ENCODE data around the gene CD200R1L. TPM values are rescaled to one million over a fixed set of nuclear protein-coding genes. Genes with fewer than 3 reads are reported as not detected.
"Not testable (repeated sequence)": the region's sequence is repeated elsewhere in the genome, so short reads cannot be mapped to it uniquely, and the experiment has no call there.

The CD200R1L gene
- total RNA-seq, 2 experiments from 2014 or later = not detected

GRCh38 chr3:112858410-112859069 lies 11.9 kb upstream of the CD200R1L start:
- intact Hi-C loops (cut with micrococcal nuclease) = loop anchor here (1.0 to 5.0 kb wide), 2 partner anchors 115 to 121 kb away; no protein-coding TSS in a partner anchor
- DNase-seq = peak; percentile 32
- peak overlapping the region; percentile 43 for H3K4me3 Mint-ChIP-seq

DNA sequence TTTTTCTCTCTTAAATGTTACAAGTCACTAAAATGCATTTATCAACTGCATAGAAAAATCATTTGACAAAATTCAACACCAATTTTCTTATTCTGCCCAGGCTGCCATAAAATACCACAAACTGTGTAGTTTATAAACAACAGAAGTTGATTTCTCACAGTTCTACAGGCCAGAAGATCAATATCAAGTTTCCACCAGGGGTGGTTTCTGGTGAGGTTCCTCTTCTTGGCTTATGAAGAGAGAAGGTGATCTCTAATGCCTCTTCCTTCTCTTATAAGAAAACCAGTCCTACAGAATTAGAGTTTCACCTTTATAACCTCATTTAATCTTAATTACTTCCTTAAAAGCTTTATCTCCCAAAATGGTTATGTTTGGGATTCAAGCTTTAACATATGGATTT lies 10.9 kb upstream of the CD200R1L start:
- Mint-ChIP-seq H3K27ac (peak overlapping the region; percentile 54), H3K4me1 (ENCODE audit: low read depth) (peaks cover 28% of the 10 kb centered on the region), H3K4me3 (no peak overlapping the region), H3K27me3 (no peaks in the 10 kb centered on the region), H3K36me3 (peaks cover under 1% of the 10 kb centered on the region), H3K9me3 (peaks cover 14% of the 10 kb centered on the region)
- CTCF ChIA-PET = no interaction called here
- intact Hi-C loops (cut with micrococcal nuclease) = loop anchor here (5.0 kb wide), 1 partner anchor 120 kb away; no protein-coding TSS in a partner anchor
- POLR2A ChIA-PET = no interaction called here
- DNase-seq = no peak

More at GRCh38 chr3:112858410-112859069, 11.9 kb upstream of the CD200R1L start:
- no peaks in the 10 kb centered on the region for H3K27me3 Mint-ChIP-seq
- peaks cover 28% of the 10 kb centered on the region for H3K4me1 Mint-ChIP-seq (ENCODE audit: low read depth)
- CTCF ChIA-PET = interaction anchor here (1.0 kb wide), 2 partner anchors 121 to 132 kb away, joined by 4 read pairs; partner anchors contain the start of gene GTPBP8
- H3K9me3 Mint-ChIP-seq = peaks cover 9% of the 10 kb centered on the region
- H3K36me3 Mint-ChIP-seq = no peaks in the 10 kb centered on the region
- POLR2A ChIA-PET = no interaction called here
- H3K27ac Mint-ChIP-seq = peak overlapping the region; percentile 54

GRCh38 chr3:112856537-112856936 lies 9.9 kb upstream of the CD200R1L start:
- no peaks in the 10 kb centered on the region for H3K27me3 Mint-ChIP-seq

DNA sequence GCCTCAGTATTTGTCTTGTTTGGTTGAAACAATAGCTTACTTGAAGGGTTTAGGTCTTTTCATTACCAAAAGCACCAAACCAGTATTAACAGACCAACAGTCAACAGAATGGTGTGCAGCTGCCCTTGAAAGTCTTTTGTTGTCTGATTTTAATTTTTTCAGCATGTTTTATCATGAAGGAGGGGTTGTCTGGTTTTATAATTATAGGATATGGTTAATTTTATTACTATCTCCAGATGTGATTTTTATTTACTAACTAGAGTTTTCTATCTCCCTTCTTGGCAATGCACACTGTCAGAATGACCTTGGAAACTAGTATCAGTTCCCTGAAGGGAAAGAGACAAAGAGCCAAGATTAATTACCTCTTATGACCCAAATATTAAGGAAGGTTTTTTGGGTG lies 9.2 kb upstream of the CD200R1L start:
- Mint-ChIP-seq H3K27ac (no peak overlapping the region), H3K4me1 (ENCODE audit: low read depth) (peaks cover 28% of the 10 kb centered on the region), H3K9me3 (peaks cover 29% of the 10 kb centered on the region), H3K36me3 (peaks cover 10% of the 10 kb centered on the region), H3K4me3 (no peak overlapping the region), H3K27me3 (no peaks in the 10 kb centered on the region)
- DNase-seq = no peak
- ChIA-PET CTCF (no interaction called here), POLR2A (no interaction called here)
- intact Hi-C loops (cut with micrococcal nuclease) = loop anchor here (5.0 kb wide), 1 partner anchor 119 kb away; no protein-coding TSS in a partner anchor

More at GRCh38 chr3:112856537-112856936, 9.9 kb upstream of the CD200R1L start:
- H3K4me3 Mint-ChIP-seq = no peak overlapping the region
- POLR2A ChIA-PET = no interaction called here
- DNase-seq = no peak
- peaks cover 8% of the 10 kb centered on the region for H3K36me3 Mint-ChIP-seq
- intact Hi-C loops (cut with micrococcal nuclease) = loop anchor here (5.0 kb wide), 1 partner anchor 119 kb away; no protein-coding TSS in a partner anchor
- H3K9me3 Mint-ChIP-seq = peaks cover 24% of the 10 kb centered on the region
- CTCF ChIA-PET = no interaction called here
- no peak overlapping the region for H3K27ac Mint-ChIP-seq
- peaks cover 28% of the 10 kb centered on the region for H3K4me1 Mint-ChIP-seq (ENCODE audit: low read depth)

- H3K4me3 Mint-ChIP-seq, H3K27me3 Mint-ChIP-seq, DNase-seq, POLR2A ChIA-PET, H3K27ac Mint-ChIP-seq: not testable (repeated sequence)
- CTCF ChIA-PET = interaction anchor here (1.0 kb wide), 1 partner anchor 121 kb away, joined by 4 read pairs; no protein-coding TSS in a partner anchor
- intact Hi-C loops (cut with micrococcal nuclease) = loop anchor here (5.0 kb wide), 1 partner anchor 118 kb away; no protein-coding TSS in a partner anchor
- peaks cover 37% of the 10 kb centered on the region for H3K9me3 Mint-ChIP-seq
- H3K36me3 Mint-ChIP-seq = peaks cover 15% of the 10 kb centered on the region
- H3K4me1 Mint-ChIP-seq (ENCODE audit: low read depth) = peaks cover 28% of the 10 kb centered on the region
Observed at GRCh38 chr3:112855074-112855473, 8.4 kb upstream of the CD200R1L start.

- Mint-ChIP-seq H3K4me1 (ENCODE audit: low read depth) (peaks cover 30% of the 10 kb centered on the region), H3K36me3 (peaks cover 20% of the 10 kb centered on the region), H3K9me3 (peaks cover 33% of the 10 kb centered on the region), H3K4me3 (no peak overlapping the region), H3K27ac (peak overlapping the region; percentile 40), H3K27me3 (no peaks in the 10 kb centered on the region)
- ChIA-PET CTCF (interaction anchor here (0.9 to 1.0 kb wide), 2 partner anchors 114 to 206 kb away, joined by 3 read pairs; no protein-coding TSS in a partner anchor), POLR2A (no interaction called here)
- no peak for DNase-seq
- intact Hi-C loops (cut with micrococcal nuclease) = no loop called here
Observed at GRCh38 chr3:112848196-112848595, 1.5 kb upstream of the CD200R1L start.

DNA sequence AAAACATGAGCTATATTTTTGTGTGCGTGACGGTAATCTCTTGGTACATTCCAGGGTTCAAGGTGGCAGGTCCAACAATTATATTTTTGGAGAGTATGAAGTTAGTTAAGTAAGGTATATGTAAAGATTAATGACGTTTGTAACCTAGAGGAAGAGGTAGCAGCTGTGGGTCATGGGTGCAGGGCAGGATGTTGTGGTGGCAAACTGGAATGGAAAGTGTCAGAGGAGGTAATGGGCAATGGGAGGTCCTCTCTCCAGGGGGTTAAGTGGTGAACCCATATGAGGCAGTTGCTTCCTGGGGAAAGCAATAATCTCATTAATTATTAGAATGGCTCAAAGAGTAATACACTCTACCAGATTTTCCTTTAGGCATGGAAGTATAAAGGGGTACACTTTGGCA lies 1.0 kb upstream of the CD200R1L start:
- Mint-ChIP-seq H3K4me3 (no peak overlapping the region), H3K36me3 (peaks cover 22% of the 10 kb centered on the region), H3K27ac (peak overlapping the region; percentile 9), H3K27me3 (no peaks in the 10 kb centered on the region), H3K9me3 (peaks cover 34% of the 10 kb centered on the region), H3K4me1 (ENCODE audit: low read depth) (peaks cover 30% of the 10 kb centered on the region)
- intact Hi-C loops (cut with micrococcal nuclease) = no loop called here
- POLR2A ChIA-PET = no interaction called here
- DNase-seq = peak; percentile 67
- CTCF ChIA-PET = interaction anchor here (0.9 to 1.1 kb wide), 3 partner anchors 113 to 205 kb away, joined by 3 to 5 read pairs (median 3); no protein-coding TSS in a partner anchor

- Mint-ChIP-seq H3K4me1 (ENCODE audit: low read depth) (peaks cover 30% of the 10 kb centered on the region), H3K27me3 (no peaks in the 10 kb centered on the region), H3K9me3 (peaks cover 19% of the 10 kb centered on the region), H3K27ac (no peak overlapping the region), H3K4me3 (no peak overlapping the region), H3K36me3 (peaks cover 15% of the 10 kb centered on the region)
- POLR2A ChIA-PET = no interaction called here
- DNase-seq = no peak
- intact Hi-C loops (cut with micrococcal nuclease) = loop anchor here (1.0 kb wide), 1 partner anchor 128 kb away; no protein-coding TSS in a partner anchor
- CTCF ChIA-PET = no interaction called here
Observed at GRCh38 chr3:112845772-112846171, 892 bp downstream of the CD200R1L start.

DNA sequence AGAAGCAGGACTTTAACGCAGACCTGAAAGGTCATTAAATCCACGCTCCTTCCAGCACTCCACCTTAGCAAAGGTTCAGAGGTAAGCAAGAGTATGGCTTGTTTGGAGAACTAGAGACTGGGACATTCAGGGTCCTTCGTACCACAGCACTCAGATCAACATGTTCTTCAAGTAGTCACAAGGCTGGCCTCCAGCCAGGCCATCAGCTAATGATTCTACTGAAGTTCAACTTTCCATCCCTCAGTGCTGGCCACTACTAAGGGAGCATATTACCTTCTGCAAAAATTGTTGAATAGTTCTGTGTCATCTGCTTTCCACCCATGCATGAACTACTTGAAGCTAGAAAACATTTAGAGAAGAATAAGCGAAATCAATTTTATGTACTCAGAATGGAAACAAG lies 17.6 kb downstream of the CD200R1L start:
- ChIA-PET POLR2A (no interaction called here), CTCF (interaction anchor here (0.5 to 1.2 kb wide), 2 partner anchors 27 to 68 kb away, joined by 3 to 6 read pairs; no protein-coding TSS in a partner anchor)
- no peaks in the 10 kb centered on the region for H3K4me1 Mint-ChIP-seq (ENCODE audit: low read depth)
- no peaks in the 10 kb centered on the region for H3K36me3 Mint-ChIP-seq
- H3K9me3 Mint-ChIP-seq = no peaks in the 10 kb centered on the region
- H3K4me3 Mint-ChIP-seq = no peak overlapping the region
- DNase-seq = no peak
- H3K27me3 Mint-ChIP-seq = no peaks in the 10 kb centered on the region
- no peak overlapping the region for H3K27ac Mint-ChIP-seq
- intact Hi-C loops (cut with micrococcal nuclease) = no loop called here

DNA sequence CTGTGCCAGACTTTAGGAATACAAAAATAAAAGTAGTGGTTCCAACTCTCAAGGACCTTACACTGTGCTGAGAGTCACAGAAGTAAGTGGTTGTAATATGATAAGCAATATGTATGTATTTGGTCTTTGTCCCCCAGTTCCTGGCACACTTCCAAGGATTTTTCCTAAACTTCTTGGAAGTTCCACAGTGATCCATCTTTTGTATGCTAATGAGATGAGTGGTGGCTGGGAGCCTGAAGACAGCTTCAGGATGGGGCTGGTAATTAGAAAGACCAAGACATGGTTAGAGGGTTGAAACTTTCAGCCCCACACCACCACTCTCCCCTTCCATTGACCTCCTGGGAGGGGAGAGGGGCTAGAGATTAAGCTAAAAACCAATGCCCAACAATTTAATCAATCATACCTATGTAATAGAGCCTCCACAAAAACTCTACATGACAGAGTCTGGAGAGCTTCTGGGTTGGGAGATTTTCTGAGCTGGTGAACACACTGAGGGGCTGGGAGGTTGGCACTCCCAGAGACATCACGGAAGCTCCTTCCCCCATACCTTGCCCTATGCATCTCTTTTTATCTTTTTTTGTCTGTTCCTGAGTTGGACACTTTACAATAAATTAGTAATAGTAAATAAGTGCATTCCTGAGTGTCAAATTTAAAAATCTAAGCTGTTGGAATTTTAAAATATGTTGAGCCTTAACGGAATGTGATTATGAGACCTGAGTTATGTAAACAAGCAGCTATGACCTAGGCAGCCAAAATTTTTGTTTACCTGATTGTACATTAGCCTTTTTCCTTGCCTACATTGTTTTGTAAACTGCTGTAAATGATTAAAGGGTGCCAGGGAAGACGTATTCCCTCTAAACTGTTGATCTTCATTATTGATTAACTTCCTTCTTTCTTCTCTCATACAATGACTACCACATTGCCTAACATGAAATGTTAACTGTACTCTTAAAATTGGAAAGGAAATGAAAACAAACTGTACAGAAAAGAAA lies 24.3 kb downstream of the CD200R1L start:
- POLR2A ChIA-PET = no interaction called here
- Mint-ChIP-seq H3K27me3 (no peaks in the 10 kb centered on the region), H3K27ac (no peak overlapping the region), H3K4me1 (ENCODE audit: low read depth) (no peaks in the 10 kb centered on the region), H3K4me3 (no peak overlapping the region), H3K9me3 (peaks cover 2% of the 10 kb centered on the region), H3K36me3 (no peaks in the 10 kb centered on the region)
- DNase-seq = no peak
- CTCF ChIA-PET = interaction anchor here (1.4 to 1.6 kb wide), 2 partner anchors 157 to 180 kb away, joined by 3 read pairs; no protein-coding TSS in a partner anchor
- intact Hi-C loops (cut with micrococcal nuclease) = no loop called here

- intact Hi-C loops (cut with micrococcal nuclease) = no loop called here
- POLR2A ChIA-PET = no interaction called here
- Mint-ChIP-seq H3K27me3 (no peaks in the 10 kb centered on the region), H3K9me3 (peaks cover 2% of the 10 kb centered on the region), H3K36me3 (no peaks in the 10 kb centered on the region), H3K27ac (no peak overlapping the region), H3K4me3 (no peak overlapping the region), H3K4me1 (ENCODE audit: low read depth) (peaks cover 10% of the 10 kb centered on the region)
- CTCF ChIA-PET = interaction anchor here (1.0 to 1.6 kb wide), 2 partner anchors 10 to 84 kb away, joined by 3 to 5 read pairs; no protein-coding TSS in a partner anchor
- no peak for DNase-seq
Observed at GRCh38 chr3:112818289-112818688, 28.4 kb downstream of the CD200R1L start.

DNA sequence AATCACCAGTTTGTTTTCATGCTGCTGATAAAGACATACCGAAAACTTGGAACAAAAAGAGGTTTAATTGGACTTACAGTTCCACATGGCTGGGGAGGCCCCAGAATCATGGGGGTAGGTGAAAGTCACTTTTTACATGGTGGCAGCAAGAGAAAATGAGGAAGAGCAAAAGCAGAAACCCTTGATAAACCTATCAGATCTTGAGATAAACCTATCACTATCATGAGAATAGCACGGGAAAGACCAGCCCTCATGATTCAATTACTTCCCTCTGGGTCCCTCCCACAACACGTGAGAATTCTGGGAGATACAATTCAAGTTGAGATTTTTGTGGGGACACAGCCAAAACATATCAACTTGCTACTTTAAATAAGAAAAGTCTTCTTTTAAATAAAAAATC lies 28.9 kb downstream of the CD200R1L start:
- Mint-ChIP-seq H3K36me3 (no peaks in the 10 kb centered on the region), H3K27ac (no peak overlapping the region), H3K27me3 (no peaks in the 10 kb centered on the region), H3K4me3 (no peak overlapping the region), H3K4me1 (ENCODE audit: low read depth) (peaks cover 13% of the 10 kb centered on the region), H3K9me3 (peaks cover 2% of the 10 kb centered on the region)
- DNase-seq = no peak
- intact Hi-C loops (cut with micrococcal nuclease) = no loop called here
- POLR2A ChIA-PET = no interaction called here
- CTCF ChIA-PET = interaction anchor here (0.6 to 2.1 kb wide), 3 partner anchors 11 to 83 kb away, joined by 3 to 10 read pairs (median 5); no protein-coding TSS in a partner anchor
